C4-2B (cell line): ENCODE results near the gene BRAF.

ENCODE experiments used
- ZFX ChIP-seq: fragments of 450-650 bp; IDR thresholded peaks from 2 replicates; pipeline ENCODE4 v1.6.1; 2017
- TF ChIP-seq, protein P1 (sequence below): fragments of 450-650 bp; conservative IDR thresholded peaks from 2 replicates; pipeline ENCODE4 v1.5.1; 2017; ENCODE audit warnings: mild to moderate bottlenecking

DNA sequence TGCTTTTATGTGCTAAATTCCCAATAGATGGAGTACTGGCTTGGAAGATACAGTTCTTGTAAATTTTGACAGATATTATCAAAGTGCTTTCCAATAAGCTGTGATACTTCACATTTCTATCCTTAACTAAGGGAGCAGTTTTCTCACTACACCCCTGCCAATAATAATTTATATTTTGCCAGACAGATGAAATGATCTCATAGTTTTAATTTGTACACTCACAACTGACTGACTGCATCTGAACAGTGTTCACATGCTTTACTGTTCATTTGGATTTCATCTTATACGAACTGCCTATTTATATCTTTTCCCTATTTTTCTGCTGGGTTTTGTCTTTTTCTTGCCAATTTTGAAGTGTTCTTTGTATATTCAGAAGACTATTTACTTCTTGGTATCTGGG, 96.0 kb downstream of the BRAF start:
- TF ChIP-seq, protein P1, sequence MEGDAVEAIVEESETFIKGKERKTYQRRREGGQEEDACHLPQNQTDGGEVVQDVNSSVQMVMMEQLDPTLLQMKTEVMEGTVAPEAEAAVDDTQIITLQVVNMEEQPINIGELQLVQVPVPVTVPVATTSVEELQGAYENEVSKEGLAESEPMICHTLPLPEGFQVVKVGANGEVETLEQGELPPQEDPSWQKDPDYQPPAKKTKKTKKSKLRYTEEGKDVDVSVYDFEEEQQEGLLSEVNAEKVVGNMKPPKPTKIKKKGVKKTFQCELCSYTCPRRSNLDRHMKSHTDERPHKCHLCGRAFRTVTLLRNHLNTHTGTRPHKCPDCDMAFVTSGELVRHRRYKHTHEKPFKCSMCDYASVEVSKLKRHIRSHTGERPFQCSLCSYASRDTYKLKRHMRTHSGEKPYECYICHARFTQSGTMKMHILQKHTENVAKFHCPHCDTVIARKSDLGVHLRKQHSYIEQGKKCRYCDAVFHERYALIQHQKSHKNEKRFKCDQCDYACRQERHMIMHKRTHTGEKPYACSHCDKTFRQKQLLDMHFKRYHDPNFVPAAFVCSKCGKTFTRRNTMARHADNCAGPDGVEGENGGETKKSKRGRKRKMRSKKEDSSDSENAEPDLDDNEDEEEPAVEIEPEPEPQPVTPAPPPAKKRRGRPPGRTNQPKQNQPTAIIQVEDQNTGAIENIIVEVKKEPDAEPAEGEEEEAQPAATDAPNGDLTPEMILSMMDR, result no peak
- no peak for TF ChIP-seq ZFX
